Dermis microvascular lymphatic vessel endothelial cell (primary cell): ENCODE measurements around the gene RAP1GAP. TPM values are rescaled to one million over a fixed set of nuclear protein-coding genes. Genes with fewer than 3 reads are reported as not detected.

Source experiments
- DNase-seq, 2 donors: peaks; one replicate each; pipeline versions ENCODE4 v3.0.0 to v3.0.0-alpha.2; 2010; ENCODE audit warnings: low read depth in 2 of 2
- total RNA-seq: library from RNA; depleted of rRNA; stranded (reverse); fragments of >200 nt; gene quantifications from 2 replicates; pipeline ENCODE4 v1.2.1, GENCODE V29; 2014

Gene RAP1GAP
- total RNA-seq, 1 donor from 2014 or later, result not detected

DNA sequence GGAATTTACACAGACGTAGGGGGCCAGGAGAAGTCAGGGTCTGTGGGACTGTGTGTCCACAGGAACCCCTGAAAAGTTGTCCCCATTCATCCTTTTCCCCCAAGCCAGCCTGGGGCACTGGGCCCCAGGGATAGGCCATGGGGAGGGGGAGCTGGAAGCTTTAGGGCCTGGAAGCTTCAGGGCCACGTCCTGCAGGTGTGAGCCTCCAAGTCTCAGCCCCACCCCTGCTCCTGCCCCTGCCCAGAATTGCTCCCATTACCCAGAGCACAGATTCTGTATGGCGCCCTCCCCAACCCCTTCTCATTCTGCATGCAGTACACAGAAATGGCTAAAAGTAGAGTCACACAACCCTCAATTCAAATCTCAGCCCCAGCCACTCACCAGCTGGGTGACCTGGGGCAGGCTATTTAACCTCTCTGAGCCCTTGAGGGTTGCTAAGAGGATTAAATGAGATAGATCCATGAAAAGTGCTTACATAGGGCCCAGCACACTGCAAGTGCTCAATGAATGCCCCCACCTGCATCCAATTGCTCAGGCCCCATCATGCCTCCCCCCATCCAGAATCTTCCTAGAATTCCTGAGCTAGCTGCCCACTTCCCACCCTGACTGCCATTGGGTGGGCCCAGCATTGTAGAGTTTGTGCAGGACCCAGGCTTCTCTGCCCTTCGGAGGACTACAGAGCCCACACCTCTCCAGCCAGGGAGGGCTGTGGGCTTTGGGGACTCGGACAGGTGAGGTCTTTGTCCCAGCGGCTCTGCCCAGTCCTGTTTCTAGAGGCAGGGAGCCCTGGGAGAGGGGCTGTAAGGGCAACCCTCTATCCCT is 6.5 kb downstream of the RAP1GAP start:
- no peak for DNase-seq

- DNase-seq, result no peak
Measured at GRCh38 chr1:21661886-21662285, 7.3 kb downstream of the RAP1GAP start.

GRCh38 chr1:21659924-21660326 is 9.2 kb downstream of the RAP1GAP start:
- DNase-seq, result no peak

DNA sequence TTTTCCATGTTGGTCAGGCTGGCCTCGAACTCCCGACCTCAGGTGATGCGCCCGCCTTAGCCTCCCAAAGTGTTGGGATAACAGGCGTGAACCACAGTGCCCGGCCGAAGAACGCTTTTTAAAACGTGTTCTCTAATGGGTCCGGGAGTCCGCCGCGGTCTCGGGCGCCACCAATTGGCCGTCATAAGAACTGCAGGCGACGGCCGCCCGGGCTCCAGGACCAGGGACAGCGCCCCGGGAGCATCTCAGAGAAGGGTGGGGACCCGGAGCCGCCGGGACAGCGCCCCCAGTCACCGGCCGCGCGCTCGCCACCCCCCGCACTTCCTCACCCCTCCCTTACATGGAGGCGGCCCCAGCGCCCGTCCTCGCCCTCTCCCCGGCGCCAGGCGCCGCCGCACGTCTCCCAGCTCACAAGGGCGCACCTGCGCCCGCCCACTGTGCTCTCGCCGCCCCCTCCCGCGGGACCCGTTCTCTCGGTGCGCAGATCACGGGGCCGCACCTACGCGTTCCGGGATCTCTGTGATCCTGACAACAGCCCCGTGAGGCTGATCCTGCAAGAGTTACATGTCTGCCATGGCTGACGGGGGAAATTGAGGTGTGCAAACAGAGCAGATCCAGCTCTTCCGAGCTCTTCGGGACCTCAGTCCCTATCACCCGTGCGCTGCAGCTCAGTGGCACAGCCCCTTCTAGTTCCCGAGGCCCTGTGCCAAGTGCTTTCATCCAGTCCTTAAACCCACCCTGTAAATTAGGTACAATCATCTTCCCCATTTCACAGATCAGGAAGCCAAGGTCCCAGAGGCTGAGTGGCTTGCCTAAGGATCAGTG is 9.8 kb downstream of the RAP1GAP start:
- DNase-seq, result peak in 1 of 2 donors; percentile 60

DNA sequence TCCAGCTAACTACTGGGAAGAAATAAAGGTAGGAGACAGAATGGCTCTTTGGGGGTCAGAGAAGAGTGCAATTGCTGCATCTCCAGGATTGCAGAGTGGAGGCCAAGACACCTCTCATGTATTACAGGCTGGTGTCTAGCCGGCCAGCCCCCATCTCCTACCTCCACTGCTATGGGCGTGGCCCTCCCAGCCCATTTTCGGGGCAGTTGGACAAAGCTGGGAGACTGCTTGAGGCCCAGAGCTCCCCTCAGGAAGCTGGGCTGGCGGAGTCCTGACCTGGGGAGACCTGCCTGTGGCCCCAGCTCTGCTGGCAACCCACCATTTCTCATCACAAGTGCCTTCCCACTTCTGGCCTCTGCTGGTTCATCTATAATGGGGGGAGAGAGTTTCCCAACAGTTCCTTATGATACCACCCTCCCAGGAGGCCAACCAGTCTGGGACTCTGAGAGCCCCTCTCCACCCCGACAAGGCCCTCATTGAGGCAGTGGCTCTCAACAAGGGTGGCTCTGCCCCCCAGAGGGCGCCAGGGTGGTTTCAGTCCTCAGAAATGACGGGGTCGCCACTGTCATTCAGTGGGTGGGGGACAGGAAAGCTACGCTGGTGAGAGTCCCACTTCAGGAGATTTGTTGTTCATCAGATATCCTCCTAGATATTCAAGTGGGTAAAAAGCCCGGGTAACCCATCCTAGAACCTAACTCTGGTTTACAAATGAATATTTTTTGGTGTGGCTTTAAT is 11.5 kb downstream of the RAP1GAP start:
- no peak for DNase-seq

- DNase-seq, result no peak
Measured at GRCh38 chr1:21655748-21656147, 13.4 kb downstream of the RAP1GAP start.

DNA sequence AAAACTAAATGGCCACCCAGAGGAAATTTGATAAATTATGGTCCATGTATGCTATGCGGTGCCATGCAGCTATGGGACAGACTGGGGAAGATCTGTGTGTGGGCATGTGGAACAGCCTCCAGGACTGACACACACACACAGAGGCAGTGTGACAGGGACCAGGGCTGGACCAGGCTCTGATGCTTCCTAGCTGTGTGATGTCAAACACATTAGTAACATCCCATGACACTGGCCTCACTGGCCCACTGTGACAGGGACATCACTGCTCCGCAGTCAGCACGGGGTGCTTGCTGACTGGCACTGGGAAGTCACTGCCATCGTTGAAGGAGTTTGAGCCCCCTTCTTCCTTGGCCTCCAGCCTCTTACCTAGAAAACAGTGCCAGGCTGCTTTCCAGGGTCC is 13.9 kb downstream of the RAP1GAP start:
- DNase-seq, result no peak

- no peak for DNase-seq
Measured at GRCh38 chr1:21654209-21654608, 14.9 kb downstream of the RAP1GAP start.

- no peak for DNase-seq
Measured at GRCh38 chr1:21653744-21654100, 15.4 kb downstream of the RAP1GAP start.

DNA sequence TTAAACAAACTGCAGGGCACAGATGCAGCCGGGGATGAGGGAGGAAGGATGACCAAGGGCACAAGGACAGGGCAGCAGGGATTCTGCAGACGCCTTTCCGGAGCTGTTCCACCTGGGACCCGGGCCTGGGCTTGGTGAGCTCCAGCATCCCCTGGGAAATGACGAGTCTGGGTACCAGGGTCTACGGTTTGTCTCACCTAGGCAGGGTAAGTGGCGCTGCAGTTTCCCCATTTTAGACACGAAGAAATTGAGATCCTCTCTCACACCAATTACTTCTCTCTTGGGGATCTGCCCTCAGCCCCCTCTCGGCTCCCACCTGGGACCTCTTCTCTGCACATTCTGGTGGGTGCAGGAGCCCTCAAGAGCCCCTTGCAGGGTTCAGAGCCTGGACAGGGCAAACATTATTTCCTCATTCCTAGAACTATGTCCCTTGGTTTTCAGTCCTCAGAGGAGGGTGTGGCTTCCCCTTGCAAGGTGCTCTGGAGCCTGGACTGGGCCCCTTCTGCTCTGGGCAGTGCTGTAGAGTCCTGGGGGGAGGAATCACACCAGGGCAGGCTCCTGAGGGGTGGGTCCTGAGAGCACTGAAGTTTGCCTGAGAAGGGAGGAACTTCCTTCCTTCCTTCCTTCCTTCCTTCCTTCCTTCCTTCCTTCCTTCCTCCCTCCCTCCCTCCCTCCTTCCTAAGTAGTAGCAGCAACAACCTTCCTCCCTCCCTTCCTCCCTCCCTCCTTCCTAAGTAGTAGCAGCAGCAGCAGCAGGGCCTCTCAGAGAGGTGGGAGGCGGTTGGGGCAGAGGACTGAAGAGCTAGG is 16.0 kb downstream of the RAP1GAP start:
- no peak for DNase-seq

DNA sequence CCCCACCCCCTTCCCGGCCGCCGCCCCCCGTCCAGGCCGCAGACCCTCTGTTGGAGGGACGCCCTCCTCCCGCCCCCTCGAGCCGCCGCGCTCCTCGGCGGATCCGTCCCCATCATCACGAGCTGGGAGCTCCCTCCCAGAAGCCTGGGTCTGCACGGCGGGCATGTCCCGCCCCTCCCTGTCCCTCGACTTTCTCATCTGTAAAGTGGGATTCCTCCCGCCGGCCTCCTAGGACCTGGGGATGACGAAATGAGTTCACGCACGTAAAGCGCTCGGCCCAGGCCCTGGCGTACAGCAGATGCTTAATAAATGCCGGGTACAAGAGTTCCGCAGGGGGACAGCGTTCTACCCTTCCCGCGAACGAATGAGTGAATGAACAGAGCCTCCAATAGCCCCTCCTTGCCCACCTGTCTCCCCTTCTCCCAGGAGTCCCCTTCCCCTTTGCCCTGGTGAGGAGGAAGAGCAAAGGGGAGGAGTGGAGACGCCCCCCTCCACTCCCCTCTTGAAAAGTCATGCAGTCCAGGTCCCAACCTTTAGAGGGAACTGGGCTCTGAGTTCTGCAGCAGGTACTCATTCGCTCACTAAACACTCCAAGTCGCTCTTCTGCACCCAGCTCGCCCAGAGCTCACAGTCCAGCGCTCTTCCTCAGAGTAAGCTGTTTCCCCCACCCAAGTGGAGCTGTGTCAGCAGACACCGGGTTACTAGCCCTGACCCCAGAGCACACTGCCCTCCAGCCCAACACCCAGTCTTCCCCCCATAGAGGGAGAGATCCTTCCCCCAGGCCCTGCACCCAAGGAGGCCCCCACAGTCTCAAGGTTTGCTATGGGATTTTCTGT is 16.8 kb downstream of the RAP1GAP start:
- DNase-seq, result no peak

GRCh38 chr1:21651214-21652042 is 17.7 kb downstream of the RAP1GAP start:
- peak in 1 of 2 donors; percentile 32 for DNase-seq

GRCh38 chr1:21650400-21650799 is 18.8 kb downstream of the RAP1GAP start:
- DNase-seq, result no peak

DNA sequence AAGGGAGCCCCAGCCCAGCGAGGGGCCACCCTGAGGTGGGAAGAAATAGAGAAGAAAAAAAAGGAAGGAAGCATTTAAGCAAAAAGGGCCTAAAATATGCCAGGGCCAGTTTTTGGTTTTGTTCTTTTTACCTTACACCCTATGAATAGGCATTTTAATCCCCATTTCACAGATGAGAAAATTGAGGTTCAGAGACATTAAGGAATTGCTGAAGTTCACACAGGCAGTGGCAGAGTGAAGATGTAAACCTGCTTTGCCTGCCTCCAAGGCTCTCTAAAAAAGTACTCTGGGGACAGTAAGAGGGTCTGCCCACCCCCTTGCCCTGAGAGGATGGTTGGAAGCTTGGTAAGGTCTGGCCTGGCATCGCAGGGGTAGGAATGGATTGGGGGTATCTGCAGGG is 19.8 kb downstream of the RAP1GAP start:
- no peak for DNase-seq

DNA sequence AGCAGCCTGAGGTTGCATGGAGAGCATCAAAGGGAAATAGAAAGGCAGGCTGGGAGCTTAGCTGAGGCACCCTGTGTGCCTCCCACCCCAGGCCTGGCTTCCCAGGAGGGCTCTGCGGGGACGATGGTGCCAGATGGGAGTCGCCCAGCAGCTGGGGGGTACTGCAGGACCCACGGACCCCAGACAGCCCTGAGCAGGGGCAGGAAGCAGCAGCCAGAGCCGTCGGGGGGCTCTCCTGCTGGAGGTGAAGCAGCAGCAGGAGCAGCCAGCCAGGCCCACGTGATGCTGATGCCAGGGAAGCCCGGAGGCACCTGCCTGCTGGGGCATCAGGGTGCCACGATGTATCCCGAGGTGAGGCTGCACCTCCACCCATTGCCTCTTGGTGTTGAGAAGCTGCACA is 20.4 kb downstream of the RAP1GAP start:
- DNase-seq, result no peak

GRCh38 chr1:21648352-21648730 is 20.8 kb downstream of the RAP1GAP start:
- no peak for DNase-seq

DNA sequence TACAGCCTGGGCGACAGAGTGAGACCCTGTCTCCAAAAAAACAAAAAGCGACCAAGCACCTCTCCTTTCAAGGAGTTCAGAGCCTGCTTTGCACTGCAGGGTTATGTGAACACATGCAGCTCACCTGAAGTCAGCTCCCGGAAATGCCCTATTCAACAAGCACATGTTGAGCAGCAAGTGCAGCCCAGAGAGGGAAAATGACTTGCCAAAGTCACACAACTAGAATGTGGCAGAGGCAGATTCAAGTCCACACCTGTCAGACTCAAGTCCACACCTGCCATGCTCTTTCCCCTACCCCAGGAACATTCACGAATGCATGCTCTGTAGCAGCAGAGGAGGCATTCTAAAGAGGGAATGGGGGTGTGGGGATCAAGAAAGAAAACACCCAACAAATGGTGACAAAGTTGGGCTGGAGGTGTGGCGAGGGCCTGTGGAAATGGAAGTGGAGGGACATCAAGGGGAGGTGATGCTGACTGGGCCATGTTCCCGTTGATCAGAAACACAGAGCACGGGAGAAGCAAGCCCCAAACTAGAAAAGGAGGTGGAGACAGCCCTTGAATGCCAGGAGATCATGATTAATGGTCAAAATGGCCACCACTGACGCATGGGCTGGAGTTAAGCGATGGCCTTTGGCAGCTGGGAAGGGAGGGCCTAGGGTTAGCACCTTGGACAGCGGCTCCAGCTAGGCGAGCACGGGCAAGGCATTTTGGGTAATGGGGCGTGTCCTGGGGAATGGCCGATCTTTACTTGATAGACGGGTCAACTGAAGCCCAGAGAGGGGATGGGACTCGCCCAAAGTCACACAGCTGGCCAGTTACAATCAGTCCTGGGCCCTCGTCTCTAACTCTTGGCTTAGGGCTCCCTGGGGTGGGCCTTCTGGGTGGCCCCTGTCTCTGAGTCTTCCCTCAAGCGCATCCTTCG is 21.5 kb downstream of the RAP1GAP start:
- DNase-seq, result peak; percentile 33 to 63

GRCh38 chr1:21645550-21645949 is 23.6 kb downstream of the RAP1GAP start:
- DNase-seq, result no peak
